Esophagus muscularis mucosa (tissue), 4 donors: ENCODE data around the gene FTSJ1.

Source experiments
- CTCF ChIP-seq, 3 experiments: fragments of 200-600 bp in 2 of 3; fragments of 450-650 bp in 1 of 3; sonication (generic) in 2 of 3; IDR thresholded peaks; one replicate each; pipeline ENCODE4 v1.5.1; 2017 to 2019; ENCODE audit warnings: antibody characterized with exemption in 3 of 3, mild to moderate bottlenecking in 2 of 3, moderate library complexity in 1 of 3
- EP300 ChIP-seq: sonication (generic); formaldehyde crosslinking; IDR thresholded peaks from one replicate; pipeline ENCODE4 v1.6.1; 2017; ENCODE audit warnings: antibody characterized with exemption
- POLR2A ChIP-seq: fragments of 450-650 bp; IDR thresholded peaks from one replicate; pipeline ENCODE4 v1.6.1; 2017; ENCODE audit warnings: antibody characterized with exemption, moderate library complexity, mild to moderate bottlenecking, low read depth
- POLR2AphosphoS5 ChIP-seq, 2 donors: sonication (generic); formaldehyde crosslinking; IDR thresholded peaks; one replicate each; pipeline ENCODE4 v1.6.1; 2017; ENCODE audit warnings: antibody characterized with exemption in 2 of 2

DNA sequence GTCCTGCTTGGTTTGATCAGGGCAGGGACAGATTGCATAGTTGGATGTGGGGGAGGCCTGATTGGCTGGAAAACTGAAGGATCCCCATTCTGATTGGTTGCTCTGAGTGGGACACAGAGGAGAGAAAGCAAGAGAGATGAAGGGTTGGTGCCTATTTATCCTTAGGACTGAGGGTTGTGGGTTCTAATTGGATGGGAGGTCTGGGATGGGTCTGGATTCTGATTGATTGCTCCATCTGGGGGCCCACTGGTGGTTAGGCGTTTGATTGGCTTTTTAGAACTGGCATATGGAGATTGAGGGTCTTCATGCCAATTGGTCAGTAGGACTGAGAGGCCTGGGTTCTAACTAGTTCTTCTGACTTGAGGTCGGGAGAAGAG is 45.0 kb downstream of the FTSJ1 start:
- TF ChIP-seq CTCF (IDR thresholded peaks at IDR 0.05), result no peak
- no peak for TF ChIP-seq POLR2AphosphoS5 (IDR thresholded peaks at IDR 0.05)
- no peak for TF ChIP-seq POLR2A
- no peak for TF ChIP-seq EP300
